Left renal pelvis (tissue), 4 donors: ENCODE results near the gene E2F7. TPM values are rescaled to one million over a fixed set of nuclear protein-coding genes. Genes with fewer than 3 reads are reported as not detected.
A peak's percentile ranks its signal among the peaks of the same experiment; 100 is the strongest.
"Not testable (repeated sequence)": the region's sequence is repeated elsewhere in the genome, so short reads cannot be mapped to it uniquely, and the experiment has no call there.

Experiments used
- DNase-seq, 4 donors: peaks; one replicate each; pipeline ENCODE4 v3.0.0-alpha.2; 2013; ENCODE audit warnings: low read depth in 4 of 4, low spot score in 3 of 4
- polyA plus RNA-seq, 4 donors: library from polyadenylated mRNA; unstranded; fragments of 120-200 nt; gene quantifications; one replicate each; pipeline ENCODE4 v1.2.1, GENCODE V29; 2013; ENCODE audit not compliant: insufficient read length in 4 of 4

Gene E2F7, protein sequence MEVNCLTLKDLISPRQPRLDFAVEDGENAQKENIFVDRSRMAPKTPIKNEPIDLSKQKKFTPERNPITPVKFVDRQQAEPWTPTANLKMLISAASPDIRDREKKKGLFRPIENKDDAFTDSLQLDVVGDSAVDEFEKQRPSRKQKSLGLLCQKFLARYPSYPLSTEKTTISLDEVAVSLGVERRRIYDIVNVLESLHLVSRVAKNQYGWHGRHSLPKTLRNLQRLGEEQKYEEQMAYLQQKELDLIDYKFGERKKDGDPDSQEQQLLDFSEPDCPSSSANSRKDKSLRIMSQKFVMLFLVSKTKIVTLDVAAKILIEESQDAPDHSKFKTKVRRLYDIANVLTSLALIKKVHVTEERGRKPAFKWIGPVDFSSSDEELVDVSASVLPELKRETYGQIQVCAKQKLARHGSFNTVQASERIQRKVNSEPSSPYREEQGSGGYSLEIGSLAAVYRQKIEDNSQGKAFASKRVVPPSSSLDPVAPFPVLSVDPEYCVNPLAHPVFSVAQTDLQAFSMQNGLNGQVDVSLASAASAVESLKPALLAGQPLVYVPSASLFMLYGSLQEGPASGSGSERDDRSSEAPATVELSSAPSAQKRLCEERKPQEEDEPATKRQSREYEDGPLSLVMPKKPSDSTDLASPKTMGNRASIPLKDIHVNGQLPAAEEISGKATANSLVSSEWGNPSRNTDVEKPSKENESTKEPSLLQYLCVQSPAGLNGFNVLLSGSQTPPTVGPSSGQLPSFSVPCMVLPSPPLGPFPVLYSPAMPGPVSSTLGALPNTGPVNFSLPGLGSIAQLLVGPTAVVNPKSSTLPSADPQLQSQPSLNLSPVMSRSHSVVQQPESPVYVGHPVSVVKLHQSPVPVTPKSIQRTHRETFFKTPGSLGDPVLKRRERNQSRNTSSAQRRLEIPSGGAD
- 1 to 10 TPM; 6.2 to 8.0 (median 8.0) TPM for polyA plus RNA-seq

DNA sequence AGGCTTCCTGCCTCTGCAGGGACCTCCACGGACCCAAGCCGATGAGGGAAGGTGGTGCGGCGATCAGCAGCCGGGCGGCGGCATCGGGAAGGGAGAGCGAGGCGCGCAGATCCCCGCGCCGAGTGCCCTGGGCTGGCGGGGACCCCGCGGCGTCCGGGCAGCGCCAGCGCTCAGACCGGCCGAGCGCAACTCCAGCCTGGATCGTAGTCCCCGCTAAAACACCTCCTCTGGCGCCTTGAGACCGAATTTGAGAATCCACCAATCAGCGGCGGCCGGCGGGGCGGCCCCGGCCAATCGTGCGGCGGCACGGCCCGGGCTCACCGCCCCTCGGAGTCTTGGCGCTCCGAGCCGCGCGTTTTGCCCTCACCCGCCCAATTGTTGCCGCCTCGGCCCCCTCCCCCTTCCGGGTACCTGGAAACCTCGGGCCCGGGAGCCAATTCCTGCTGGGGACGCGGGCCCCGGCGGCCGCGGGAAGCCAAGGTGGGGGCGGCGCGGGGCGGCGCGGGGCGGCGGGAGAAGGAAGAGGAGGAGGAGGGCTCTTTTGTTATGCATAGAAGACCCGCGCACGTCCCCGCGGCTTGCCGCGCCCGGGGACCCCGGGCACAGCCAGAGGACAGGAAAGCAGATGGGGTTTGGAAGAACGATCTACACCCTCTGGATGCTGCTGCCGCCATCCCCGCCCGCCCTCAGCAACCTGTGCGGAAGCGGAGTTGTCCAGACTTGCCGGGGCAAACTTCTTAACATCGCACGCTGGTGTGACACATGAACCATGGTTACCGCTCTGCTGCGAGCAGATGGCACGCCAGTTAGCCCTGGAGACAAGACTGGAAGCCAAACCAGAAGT, at the start of gene E2F7:
Gene E2F7, minus strand, starts transcription at position 209 of the 844 bp plus-strand sequence. CDS start 934 bp downstream, outside the sequence.
- DNase-seq = peak; percentile 58 to 83 (median 74)

DNA sequence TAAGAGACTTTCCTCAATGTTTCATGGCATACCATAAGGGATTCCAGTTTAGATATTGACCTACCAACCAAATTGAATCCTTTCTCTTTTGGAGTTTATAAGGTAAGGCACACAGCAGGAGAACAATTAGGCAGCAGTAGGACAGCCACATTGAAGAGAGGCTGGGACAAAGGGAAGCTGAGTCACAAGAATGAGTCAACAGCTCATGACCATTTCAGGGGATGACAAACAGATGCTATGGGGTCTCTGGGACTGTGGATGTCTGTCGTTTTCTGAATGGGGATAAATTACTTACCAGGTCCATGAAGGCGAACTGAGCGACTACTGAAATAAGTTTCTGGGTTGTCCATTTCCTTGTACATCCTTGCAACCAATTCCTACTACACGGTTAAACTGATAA, 48.6 kb upstream of the E2F7 start:
- DNase-seq = no peak

DNA sequence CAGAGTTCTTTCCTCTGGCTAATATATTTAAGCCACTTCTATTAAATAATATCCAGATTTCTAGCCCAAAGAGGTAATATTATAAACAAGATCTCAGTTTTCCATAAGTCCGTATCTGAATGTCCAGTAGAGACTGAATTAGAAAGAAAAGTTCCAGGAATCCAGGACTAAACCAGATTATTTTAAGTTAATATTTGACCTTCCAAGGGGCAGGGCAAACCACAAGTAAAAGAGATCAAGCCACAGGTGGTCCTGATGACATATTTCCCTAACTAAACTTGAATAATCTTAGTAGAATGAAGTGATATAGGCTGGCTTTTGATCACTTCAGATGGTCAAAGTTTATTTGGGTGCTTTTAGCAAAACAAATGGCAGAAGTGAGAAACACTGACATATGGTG, 43.3 kb upstream of the E2F7 start:
- no peak for DNase-seq

DNA sequence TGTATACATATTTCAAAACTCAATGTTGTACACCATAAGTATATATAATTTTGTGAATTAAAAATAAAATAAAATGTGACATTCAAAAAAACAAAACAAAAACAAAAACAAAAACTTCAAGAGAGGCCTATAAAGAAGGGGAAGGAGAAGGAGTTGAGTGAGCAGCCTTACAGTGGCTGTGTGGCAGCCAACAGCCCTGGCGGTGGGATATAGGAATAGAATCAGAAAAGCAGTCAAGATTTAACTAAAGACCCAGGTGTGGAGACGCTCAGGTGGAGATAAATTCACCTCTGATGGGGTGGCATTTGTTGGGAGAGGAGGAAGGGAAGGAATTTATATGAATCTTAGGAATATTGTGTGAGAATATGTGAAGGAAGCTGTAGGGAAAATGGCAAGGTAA, 41.8 kb upstream of the E2F7 start:
- DNase-seq = no peak

DNA sequence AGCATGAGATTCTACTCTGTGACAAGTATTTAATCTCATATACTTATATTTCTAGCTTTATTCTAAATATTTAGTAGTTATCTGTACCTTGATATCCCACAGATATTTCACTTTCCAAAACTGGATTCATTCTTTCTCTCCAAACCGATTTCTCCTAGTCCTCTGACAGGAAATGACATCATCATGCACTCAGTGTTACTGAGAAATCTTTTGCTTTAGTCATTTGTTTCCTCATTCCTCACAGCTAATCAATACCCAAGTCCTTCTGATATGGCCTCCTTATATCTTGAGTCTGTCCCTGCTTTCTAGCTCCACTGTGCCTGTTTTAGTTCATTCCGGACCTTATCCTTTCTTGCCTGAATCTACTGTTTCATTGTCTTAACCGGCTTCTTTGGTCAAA, 39.4 kb upstream of the E2F7 start:
- no peak for DNase-seq

DNA sequence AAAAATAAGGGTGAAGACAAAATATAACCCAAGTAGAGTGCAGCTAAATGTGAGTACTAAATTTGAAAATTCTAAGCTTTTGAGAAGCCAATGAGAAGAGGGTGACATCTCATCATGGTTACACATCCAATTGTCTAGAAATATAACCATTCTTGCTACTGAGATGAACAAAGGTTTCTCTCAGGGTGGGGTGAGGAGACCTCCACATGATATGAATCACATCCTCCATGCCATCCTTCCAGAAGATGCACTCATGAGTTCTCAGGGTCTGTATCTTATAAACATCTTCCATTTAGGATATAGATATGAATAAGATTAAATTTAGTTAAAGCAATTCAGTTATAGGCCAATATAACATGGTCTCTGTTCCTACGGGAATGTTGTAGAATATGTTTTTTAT, 38.9 kb upstream of the E2F7 start:
- no peak for DNase-seq

DNA sequence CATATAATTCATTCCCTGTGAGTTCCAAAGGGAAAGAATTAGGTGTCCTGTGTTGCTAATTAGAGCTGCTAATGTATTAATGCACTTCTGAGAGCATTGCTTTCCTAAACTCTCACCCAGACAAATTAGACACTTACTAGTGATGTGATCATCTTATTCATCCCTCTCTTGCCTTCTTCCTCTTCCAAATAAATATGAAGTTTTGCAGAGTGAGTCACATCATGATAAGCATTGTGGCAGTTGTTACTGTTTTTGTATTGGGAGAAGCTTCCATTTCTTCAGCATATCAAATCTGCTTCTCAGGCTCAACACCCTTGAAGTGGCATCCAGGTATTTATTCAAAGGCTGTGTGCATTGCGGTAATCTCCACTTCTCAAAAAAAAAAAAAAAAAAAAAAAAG, 37.3 kb upstream of the E2F7 start:
- no peak for DNase-seq

DNA sequence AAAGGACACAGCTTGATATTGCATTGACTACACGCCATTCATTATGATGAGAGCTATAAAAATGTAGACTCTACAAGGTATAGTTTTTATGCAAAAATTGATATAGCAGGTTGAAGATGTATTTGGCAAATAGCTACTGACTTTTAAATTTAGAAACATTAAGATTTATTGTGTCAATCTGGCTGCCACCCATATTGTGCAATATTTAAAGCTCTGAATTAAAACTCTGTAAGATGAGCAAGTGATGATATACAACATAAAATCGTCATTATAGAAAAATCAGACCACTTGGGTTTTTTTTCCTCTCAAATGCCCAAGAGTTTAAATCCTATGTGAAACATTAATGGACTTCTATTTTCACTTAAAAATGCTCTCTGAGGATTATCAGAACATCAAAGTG, 36.8 kb upstream of the E2F7 start:
- no peak for DNase-seq

DNA sequence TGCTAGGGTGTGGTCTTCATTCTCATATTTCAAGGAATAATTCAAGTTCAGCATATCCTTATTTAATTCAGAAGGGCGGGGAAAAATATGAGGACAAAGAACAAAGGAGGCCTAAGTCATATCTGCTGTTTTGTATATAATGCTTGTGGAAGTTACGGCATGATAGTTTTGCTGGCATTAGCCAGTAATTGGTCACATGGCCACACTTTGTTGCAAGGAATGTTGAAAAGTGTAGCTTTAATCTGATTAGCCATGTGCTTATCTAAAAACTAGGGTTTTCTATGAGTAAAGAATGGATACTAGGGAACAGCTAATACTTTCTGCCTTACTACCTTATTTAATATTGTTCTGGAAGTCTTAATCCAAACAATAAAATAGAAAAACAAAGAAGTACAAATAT, 34.4 kb upstream of the E2F7 start:
- DNase-seq = no peak

DNA sequence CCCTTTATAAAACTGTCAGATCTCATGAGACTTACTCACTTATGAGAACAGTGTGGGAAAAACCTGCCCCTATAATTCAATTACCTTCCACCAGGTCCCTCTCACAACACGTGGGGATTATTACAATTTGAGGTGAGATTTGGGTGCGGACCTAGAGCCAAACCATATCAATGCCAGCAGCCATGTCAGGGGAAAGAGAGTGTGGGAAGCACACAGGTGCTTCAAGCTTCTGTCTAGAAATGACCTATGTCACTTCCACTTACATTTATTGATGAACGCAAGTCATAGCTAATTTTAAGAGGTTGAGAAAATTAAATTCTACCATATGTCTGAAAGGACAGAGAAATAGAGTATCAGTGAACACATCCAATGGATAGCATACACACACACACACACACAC, 32.5 kb upstream of the E2F7 start:
- DNase-seq = no peak

DNA sequence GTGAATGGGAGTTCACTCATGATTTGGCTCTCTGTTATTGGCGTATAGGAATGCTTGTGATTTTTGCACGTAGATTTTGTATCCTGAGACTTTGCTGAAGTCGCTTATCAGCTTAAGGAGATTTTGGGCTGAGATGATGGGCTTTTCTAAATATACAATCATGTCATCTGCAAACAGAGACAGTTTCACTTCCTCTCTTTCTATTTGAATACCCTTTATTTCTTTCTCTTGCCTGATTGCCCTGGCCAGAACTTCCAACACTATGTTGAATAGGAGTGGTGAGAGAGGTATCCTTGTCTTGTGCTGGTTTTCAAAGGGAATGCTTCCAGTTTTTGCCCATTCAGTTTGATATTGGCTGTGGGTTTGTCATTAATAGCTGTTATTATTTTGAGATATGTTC, 26.9 kb upstream of the E2F7 start:
- not testable (repeated sequence) for DNase-seq

DNA sequence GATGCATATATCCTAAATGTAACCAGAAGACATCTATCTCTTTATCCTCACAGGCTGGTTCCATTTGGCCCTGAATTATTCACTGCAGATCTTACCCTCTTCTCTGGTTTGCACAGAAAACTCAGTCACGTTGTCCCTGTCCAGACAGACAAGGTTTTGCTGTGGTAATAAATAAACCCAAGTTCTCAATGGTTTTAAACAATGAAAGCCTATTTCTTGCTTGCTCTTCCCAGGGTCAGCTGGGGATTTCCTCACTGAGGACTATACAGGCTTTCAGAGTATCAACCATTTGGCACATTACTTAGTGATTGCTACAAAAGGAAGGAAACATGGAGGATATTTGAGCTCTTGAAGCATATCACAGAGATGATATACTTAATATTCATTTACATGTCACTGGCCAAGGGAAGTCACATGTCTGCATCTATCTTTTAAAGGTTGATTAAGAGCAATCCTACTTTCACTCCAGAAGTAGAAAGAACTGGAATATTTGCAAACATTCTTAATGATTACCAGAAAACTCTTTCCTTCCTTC, 24.4 kb upstream of the E2F7 start:
- no peak for DNase-seq

DNA sequence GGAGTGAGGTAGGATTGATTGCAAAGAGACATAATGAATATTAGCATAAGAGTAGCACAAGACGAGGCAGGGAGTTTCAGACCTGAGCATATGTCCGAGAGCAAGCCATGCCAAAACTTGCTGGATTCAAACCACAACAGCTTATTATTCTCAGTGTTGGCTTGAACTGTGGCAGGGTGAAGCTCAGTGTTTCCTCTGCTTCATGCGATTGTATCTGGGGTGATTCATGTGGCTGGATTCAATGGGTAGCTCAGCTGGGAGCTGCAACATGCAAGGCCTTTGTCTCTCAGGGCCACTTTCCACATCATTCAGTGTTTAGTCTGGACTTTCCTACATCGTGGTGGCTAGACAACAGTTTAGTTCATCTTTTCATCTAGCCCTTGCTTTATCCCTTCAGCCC, 22.1 kb upstream of the E2F7 start:
- DNase-seq = no peak

DNA sequence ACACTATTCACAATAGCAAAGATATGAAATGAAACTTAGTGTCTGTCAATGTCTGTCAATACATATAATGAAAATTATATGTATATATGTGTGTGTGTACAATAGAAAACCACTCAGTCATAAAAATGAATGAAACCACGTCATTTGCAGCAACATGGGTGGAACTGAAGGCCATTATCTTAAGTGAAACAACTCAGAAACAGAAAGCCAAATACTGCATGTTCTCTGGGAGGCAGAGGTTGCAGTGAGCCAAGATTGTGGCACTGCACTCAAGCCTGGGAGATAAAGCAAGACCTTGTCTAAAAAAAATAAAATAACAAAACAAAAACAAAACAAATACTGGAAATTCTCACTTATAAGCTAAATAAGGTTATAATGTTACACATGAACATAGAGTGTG, 16.7 kb upstream of the E2F7 start:
- no peak for DNase-seq

DNA sequence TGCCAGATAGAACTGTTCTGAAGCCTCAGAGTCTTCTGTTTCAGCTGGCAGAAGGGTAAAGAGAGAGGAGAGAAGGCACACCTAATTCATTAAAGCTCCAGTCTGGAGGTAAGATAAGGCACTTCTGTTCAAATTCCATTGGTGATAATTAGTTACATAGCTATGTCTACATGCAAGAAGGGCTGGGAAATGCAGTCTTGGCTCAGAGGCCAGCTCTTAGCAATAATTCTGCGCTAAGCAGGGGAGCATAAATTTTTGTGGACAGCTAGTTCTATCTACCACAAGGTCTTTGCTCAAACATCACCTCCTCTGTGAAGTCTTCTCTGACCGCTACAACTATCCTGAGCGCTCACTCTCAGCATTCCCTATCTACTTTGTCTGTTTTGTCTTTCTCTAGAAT, 14.3 kb upstream of the E2F7 start:
- no peak for DNase-seq

DNA sequence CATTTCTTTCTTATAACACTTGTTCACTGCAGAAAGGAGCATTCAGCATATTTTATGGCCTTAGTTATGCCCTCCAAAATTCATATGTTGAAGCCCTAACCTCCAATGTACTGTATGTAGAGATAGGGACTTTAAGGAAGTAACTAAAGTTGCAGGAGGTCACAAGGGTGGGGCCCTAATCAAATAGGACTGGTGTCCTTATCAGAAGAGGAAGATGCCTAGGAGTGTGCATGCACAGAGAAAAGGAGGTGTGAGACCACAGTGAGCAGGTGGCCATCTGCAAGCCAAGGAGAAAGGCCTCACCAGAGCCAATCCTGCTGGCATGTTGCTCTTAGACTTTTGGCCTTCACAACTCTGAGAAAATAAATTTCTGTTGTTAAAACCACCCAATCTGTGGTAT, 12.9 kb upstream of the E2F7 start:
- no peak for DNase-seq

DNA sequence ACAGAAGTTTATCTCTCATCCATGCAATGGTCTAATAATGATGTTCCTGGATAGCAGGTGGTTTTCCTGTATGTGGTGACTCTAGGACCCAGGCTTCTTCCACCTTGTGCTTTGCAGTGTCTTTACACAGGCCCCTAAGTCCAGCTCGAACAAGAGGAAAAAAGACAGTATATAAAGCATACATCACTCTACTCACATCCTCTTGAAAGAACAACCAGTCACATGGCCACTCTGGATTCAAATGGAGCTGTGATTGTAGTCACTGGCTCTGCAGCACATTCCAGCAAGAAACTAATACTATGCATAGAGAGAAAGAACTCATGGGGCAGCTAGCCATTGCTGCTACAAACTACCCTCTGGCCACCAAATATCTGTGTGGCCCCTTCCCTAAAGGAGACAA, 11.5 kb upstream of the E2F7 start:
- DNase-seq = no peak

DNA sequence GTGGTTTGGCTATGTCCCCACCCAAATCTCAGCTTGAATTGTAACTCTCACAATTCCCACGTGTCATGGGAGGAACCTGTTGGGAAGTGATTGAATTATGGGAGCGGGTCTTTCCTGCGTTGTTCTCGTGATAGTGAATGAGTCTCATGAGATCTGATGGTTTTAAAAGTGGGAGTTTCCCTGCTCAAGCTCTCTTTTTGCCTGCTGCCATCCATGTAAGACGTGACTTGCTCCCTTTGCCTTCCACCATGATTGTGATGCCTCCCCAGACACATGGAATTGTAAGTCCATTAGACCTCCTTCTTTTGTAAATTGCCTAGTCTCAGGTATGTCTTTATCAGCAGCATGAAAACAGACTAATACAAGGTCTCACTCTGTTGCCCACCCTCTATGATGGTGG, 8.5 kb upstream of the E2F7 start:
- not testable (repeated sequence) for DNase-seq

DNA sequence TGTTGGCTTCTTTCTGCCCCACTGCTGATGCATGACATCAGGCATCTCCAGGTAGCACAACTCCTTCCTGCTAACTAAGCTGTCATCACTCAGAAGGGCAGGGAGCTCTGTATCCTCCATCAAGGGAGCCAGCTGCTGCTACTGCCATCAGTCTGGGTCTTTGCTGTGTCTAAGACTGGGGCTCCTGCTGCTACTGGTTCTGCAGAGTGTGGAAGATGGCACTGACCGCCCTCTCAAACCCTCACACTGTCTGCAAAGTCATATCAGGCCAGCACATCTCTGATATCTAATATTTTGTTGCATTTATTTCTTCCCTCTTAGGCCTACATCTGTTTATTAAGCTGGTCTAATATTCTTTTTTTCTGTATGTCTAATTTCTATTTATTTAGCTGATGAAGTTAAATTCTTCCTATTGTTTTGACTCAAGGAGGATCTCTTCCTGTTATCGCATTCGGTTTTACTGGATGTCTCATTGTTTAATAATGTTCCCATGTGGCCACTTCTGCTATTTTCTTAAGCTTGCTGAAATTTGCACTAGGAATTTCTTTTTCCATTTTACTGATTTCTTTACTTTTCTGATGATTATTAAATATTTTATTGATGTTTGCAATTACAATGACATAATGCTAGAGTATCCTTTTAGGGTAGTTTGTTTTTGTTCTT, 7.6 kb upstream of the E2F7 start:
- no peak for DNase-seq

DNA sequence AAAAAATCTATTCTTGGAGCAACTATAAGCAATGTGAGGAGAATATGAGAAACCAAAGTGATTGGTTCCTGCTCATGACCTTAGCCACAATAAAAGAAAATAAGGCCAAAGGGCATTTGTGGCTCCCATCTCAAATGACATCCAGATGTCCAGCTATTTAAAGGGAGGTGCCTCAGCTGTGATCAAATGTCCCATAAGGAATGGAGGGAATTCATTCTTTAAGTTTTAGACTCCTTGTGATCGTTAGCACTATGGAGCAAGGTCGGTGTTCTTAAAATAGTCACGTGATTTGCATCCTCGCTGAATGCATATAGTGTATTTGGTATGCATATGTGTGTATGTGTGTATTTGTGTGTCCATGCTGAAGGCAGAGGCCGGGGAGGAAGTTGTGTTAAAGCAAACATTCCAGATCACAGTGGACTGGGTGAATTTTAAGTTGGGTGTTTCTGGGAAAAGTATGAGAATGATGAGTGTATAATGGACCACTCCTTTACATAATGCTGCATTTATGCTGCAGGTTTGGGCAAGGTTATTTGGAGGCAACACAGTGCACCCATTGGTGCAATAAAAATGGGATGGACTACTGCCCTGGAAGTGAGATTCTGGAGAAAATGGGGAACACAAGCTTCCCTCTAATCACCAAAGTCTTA, 5.6 kb upstream of the E2F7 start:
- no peak for DNase-seq
